Daoy (cell line): ENCODE data around the gene SDK1. TPM values are rescaled to one million over a fixed set of nuclear protein-coding genes. Genes with fewer than 3 reads are reported as not detected.
"Not testable (repeated sequence)": the region's sequence is repeated elsewhere in the genome, so short reads cannot be mapped to it uniquely, and the experiment has no call there.

Source experiments
- DNase-seq: peaks from one replicate; pipeline ENCODE4 v3.0.0-alpha.2; 2015; ENCODE audit warnings: low read depth
- total RNA-seq: library from RNA; depleted of rRNA; stranded (reverse); fragments of >200 nt; shearing (Covaris generic); gene quantifications from 2 replicates; pipeline ENCODE4 v1.2.3, GENCODE V29; 2014

Gene SDK1
- total RNA-seq, 1 experiment from 2014 or later = 4.2 TPM

DNA sequence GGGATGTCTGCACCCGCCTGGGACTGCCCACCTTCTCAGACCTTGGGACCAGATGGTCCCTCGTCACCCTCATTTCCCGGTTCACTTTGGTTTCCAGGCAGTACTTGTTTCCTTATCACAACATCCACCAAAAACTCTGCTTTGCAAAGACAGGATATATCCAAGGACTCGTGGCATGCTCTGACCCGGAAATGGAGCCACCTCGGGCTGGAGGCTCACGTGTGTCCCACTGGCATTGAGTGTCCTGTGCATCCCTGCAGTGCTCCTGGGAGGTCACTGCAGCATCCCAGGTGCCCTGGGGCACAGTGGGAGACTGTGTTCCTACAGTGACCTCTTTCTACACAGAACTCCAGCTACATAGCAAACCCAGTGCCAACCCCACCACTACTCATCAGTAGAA is 769.2 kb downstream of the SDK1 start:
- DNase-seq = no peak

DNA sequence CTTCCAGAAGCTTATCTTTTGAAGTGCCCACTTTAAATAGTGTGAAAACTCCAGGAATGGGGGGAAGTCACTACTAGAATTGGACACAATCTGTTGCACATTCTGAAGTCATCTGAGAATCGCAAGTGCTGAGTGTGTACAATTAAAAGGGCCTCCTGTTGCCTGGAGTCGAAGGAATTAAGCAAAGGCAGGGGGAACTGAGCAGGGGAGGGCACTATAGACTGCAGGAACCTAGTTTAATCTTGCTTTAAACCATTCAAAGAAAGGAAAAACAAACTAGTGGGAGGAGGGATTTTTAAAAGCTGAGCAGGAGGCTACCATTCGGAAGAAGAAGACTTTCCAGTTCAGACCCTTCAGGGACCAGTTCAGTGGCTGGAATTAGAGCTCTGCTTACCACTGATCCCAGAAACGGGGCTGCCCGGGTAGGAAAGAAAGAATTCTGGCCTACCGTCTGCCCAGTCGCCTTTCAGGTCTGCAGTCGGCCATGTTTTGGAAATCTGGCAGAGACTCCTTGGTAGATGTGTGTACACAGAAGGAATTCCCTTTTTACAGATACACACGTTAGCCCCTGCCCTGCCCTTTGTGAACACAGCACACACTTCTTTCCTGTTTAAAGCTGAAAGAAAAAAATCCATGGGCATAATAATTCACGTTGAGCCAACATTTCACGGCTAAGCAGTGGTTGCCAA is 770.5 kb downstream of the SDK1 start:
- no peak for DNase-seq

- no peak for DNase-seq
These were observed 771.3 kb downstream of the SDK1 start for GRCh38 chr7:4072161-4072925.

DNA sequence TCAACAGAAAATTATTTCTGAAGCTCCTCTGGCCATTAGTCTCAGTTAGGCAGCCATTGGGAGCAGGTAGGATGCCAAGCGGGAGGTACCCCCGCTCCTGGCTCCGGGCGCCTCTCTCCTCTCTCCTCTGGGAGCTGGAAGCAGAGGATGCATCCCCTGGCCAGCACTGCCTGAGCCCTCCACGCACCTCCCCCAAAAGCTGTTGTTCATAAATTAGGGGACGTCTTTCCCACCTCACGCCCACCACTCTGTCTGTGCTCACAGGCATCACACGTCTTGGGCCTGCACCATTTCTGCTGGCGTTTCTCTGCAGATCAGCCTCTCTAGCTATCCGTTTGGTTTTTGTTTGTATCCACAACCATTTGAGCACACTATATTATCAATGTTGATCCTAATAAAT is 772.0 kb downstream of the SDK1 start:
- DNase-seq = no peak

DNA sequence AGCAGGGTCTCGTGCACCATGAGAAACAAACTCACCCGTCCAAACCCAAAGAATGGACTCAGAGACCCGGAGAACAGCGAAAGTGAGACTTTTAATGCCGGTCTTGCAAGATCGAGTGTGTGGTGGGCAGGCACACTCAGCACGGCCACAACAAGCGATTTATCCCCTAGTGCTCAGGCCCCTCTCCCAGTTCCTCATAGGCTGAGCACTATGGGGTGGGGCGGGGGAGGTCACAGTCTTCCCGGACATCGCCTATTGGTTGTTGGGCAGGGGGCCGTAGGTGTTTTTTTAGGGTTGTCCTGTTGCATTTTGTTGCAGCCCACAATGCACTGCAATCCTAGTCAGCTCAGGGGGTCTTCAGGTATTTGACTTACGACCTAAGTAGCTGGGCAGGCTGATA is 772.7 kb downstream of the SDK1 start:
- DNase-seq = no peak

- no peak for DNase-seq
These were observed 773.4 kb downstream of the SDK1 start for GRCh38 chr7:4074407-4074806.

GRCh38 chr7:4074994-4075393 is 773.9 kb downstream of the SDK1 start:
- DNase-seq = no peak

DNA sequence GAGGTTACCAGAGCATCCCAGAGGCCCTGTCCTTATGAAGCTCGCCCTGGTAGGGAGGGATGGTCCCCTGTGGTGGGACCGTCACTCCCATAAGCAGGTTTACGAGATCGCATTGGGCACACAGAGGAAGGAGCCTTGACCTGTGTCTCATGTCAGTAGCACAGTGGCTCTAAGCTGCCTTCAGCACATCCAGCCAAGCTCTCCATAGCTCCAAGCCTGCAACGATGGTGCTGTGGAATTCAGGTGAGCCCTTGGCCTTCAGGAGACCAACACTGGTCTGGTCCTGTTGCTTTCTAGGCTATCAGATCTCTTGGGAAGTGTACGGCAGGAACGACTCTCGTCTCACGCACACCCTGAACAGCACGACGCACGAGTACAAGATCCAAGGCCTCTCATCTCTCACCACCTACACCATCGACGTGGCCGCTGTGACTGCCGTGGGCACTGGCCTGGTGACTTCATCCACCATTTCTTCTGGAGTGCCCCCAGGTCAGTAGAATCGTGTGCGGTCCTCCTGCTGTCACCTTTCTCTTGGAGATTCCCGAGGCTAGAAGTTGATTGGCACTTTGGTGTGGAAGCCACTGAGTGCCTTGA is 775.7 kb downstream of the SDK1 start:
- DNase-seq = no peak

DNA sequence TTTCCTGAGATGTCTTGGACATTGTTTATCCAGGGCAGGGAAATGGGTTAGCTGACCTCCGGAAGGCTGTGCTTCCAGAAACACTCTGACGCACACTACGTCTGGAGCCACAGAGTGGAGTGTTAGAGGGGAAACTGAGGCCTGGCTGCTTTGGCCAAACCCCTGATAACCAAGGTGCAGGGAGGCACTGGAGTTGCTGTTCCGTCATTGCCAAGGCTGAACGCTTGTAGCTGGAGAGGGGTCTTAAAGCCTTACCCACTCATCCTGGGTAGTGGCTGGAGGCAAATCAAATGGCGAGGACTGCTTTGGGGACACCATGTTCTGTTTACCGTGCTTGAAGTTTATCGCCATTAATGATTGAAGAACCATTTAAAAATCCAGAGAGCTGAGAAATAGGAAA is 776.9 kb downstream of the SDK1 start:
- no peak for DNase-seq

DNA sequence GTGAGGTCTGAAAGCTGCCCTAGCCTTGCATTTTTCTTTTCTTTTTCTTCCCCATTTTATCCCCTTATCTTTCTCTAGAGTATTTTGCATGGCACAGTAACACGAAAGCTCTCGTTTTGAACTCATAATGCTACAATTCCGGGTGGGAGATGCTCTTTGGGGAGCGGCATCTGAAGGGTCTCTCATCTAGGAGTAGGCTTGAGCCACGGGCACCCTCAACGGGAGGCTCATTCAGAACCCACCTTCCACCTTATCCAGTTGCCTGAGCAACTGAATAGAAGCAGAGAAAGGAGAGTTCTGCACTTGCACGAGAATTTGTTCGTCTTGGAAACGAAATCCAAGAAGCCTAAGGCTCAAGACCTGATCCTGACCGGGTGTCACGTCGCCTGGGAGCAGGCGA is 777.5 kb downstream of the SDK1 start:
- DNase-seq = no peak

DNA sequence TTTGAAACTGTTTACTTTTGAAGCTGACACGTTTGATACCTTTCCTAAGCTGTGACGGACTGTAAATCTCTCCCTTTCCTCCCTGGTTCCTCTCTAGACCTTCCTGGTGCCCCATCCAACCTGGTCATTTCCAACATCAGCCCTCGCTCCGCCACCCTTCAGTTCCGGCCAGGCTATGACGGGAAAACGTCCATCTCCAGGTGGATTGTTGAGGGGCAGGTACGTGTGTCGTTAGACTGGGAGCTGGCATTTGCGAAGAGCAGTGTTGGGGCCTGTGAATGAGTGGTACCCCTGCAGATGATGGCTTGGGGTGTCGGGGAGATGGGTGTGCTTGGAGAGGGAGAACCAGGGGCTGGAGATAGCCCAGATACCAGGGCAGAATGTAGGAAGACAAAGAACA is 778.3 kb downstream of the SDK1 start:
- DNase-seq = no peak

DNA sequence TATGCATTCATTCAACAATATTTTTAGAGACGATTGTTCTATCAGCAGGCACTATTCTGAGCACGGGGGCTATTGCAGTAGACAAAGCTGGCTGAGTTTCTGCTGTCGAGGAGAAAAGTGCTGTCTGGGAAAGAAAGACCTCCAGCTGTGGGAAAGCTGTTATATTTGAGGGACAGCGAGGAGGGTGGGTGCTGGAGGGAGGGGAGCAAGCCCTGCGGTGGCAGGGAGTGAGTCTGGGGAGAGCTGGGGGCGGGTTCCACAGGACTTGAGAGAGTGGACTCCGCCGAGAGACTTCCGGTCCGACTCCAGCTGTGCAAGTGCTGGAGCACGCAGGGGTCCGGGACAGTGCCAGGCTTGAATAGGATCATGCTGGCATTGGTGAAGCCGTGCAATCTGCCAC is 778.9 kb downstream of the SDK1 start:
- no peak for DNase-seq

DNA sequence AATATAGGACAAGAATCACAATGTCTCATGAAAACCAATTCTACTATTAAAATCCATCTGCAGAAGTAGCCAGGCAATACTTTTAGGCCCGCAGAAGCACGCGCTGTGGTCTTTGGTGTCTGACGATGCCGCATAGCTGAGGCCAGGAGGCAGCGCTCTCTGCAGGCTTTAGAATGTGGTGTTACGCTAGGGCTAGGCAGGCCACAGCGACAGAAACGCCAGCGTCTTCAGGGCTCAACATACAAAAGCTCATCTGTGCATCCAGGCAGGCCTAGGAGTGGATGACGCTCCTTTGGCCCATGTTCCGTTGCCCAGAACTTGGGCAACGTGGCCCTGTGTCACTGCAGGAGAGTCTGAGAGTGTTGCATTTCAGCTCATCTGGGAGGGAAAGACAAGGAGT is 779.9 kb downstream of the SDK1 start:
- no peak for DNase-seq

GRCh38 chr7:4083513-4083912 is 782.5 kb downstream of the SDK1 start:
- DNase-seq = no peak

- DNase-seq = no peak
These were observed 783.2 kb downstream of the SDK1 start for GRCh38 chr7:4084271-4084670.

- DNase-seq = no peak
These were observed 785.1 kb downstream of the SDK1 start for GRCh38 chr7:4085937-4086691.

- DNase-seq = no peak
These were observed 785.7 kb downstream of the SDK1 start for GRCh38 chr7:4086723-4087122.

GRCh38 chr7:4091767-4092166 is 790.7 kb downstream of the SDK1 start:
- DNase-seq = peak; percentile 40

GRCh38 chr7:4093035-4093434 is 792.0 kb downstream of the SDK1 start:
- no peak for DNase-seq

DNA sequence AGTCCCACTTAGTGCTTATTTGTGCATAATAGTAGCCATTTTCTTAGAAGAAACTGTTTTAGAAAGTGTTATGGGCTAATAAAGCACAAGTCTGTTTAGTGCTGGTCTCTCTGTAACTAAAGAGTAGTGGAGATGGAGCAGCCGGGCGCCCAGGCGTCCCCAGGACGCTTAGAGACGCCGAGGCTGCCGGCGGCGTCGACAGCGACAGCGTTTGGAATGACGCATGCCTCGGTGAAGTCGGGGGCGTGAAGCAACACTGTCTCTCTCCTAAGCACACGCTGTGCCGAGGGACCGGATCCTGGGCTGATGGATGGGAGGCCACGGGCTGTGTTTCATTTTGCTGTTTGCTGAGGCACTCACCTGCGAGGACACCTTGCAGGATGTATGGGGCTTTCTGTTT is 792.4 kb downstream of the SDK1 start:
- DNase-seq = no peak

- DNase-seq = not testable (repeated sequence)
These were observed 793.1 kb downstream of the SDK1 start for GRCh38 chr7:4094158-4094557.

DNA sequence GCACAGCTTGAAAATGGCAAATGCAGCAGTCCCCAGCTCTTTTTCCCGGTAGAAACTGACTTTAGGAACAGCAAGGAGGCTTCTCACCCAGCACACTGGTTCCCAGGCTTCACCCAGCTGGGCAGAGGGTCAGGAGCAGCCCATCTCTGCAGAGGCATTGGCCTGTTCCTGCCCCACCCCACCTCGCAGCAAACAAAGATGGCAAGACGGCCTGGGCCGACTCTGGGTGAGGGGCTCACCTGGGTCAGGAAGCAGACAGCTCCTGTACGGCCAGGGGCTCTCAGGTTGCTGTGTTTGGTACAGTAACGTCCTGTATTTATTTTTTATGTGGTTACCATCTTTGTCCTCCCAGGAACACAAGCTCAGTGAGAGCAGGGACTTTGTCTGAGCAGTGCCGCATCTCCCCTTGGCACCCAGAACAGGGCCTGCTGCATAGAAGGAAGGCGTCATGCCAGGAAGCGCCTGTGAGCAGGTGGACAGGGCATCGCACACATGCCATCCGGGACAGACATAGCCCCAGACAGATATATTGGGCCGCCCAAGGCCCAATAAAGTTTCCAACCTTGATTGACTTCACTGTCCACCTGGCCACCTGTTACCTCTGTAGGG is 796.1 kb downstream of the SDK1 start:
- DNase-seq = no peak
